ENCODE results near the gene GTF2H4.
A peak's percentile ranks its signal among the peaks of the same experiment; 100 is the strongest.
"Not testable (repeated sequence)": the region's sequence is repeated elsewhere in the genome, so short reads cannot be mapped to it uniquely, and the experiment has no call there.

GTF2H4 gene

GRCh38 chr6:30914854-30915590, 7.0 kb downstream of the GTF2H4 start:
- Mint-ChIP-seq H3K36me3 (peaks cover 29% of the 10 kb centered on the region), H3K4me1 (peaks cover 25% of the 10 kb centered on the region)
- no peak for ATAC-seq (ENCODE audit: low read depth)

GRCh38 chr6:30915591-30915946, 7.6 kb downstream of the GTF2H4 start:
- H3K9me3 Mint-ChIP-seq: no peaks in the 10 kb centered on the region

More at GRCh38 chr6:30914854-30915590, 7.0 kb downstream of the GTF2H4 start:
- no peaks in the 10 kb centered on the region for H3K9me3 Mint-ChIP-seq
- DNase-seq (ENCODE audit: low spot score in 2 of 2): no peak
- peak overlapping the region; percentile 94 for H3K4me3 Mint-ChIP-seq
- H3K27ac Mint-ChIP-seq: peak overlapping the region; percentile 84
- H3K27me3 Mint-ChIP-seq: no peaks in the 10 kb centered on the region

DNA sequence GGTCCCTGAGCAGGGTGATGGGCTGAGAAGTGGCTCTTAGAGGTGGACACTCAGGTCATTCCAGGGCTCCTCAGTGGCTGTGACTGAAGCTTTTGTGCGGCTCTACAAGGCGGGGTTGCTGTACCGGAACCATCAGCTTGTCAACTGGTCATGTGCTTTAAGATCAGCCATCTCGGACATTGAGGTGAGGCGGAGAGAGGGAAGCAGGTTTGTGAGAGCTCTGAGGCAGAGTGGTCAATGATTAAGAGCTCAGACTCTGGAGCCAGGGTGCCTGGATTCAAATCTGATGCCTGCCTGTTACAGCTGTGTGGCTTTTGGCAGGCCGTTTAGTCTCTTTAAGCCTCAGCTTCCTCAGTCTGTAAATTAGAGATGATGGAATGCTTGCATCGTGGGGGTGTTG, 9.0 kb downstream of the GTF2H4 start:
- Mint-ChIP-seq H3K4me3 (no peak overlapping the region), H3K27ac (no peak overlapping the region), H3K36me3 (peaks cover 34% of the 10 kb centered on the region), H3K4me1 (peaks cover 25% of the 10 kb centered on the region), H3K9me3 (no peaks in the 10 kb centered on the region), H3K27me3 (no peaks in the 10 kb centered on the region)
- ATAC-seq (ENCODE audit: low read depth) (no peak), DNase-seq (ENCODE audit: low spot score in 2 of 2) (no peak)

More at GRCh38 chr6:30915591-30915946, 7.6 kb downstream of the GTF2H4 start:
- Mint-ChIP-seq H3K36me3 (peaks cover 34% of the 10 kb centered on the region), H3K27ac (peak overlapping the region; percentile 54), H3K4me3 (peak overlapping the region; percentile 94), H3K4me1 (peaks cover 25% of the 10 kb centered on the region), H3K27me3 (no peaks in the 10 kb centered on the region)
- ATAC-seq (ENCODE audit: low read depth) (no peak), DNase-seq (ENCODE audit: low spot score in 2 of 2) (no peak)

DNA sequence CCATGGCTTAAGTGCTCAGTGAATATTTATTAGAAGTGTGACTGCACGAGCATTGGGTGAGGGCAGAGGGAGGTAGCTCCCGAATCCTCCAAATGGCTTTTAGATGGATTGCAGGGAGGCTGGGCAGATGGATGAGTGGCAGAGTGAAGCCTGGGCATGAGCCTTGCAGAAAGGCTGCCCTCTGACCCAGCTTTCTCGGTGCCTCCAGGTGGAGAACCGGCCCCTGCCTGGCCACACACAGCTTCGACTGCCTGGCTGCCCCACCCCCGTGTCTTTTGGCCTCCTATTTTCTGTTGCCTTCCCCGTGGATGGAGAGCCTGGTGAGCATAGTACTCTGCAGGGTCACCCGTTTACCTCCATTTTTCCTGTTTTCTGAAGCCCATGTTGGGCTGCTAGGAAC, 9.5 kb downstream of the GTF2H4 start:
- Mint-ChIP-seq H3K36me3 (peaks cover 35% of the 10 kb centered on the region), H3K4me1 (peaks cover 29% of the 10 kb centered on the region), H3K4me3 (no peak overlapping the region), H3K27me3 (no peaks in the 10 kb centered on the region), H3K27ac (no peak overlapping the region), H3K9me3 (no peaks in the 10 kb centered on the region)
- no peak for ATAC-seq (ENCODE audit: low read depth)
- no peak for DNase-seq (ENCODE audit: low spot score in 2 of 2)

GRCh38 chr6:30918670-30919069, 10.7 kb downstream of the GTF2H4 start:
- DNase-seq (ENCODE audit: low spot score in 2 of 2): no peak
- no peaks in the 10 kb centered on the region for H3K9me3 Mint-ChIP-seq
- no peaks in the 10 kb centered on the region for H3K27me3 Mint-ChIP-seq
- ATAC-seq (ENCODE audit: low read depth): no peak
- no peak overlapping the region for H3K27ac Mint-ChIP-seq
- peaks cover 44% of the 10 kb centered on the region for H3K36me3 Mint-ChIP-seq
- H3K4me1 Mint-ChIP-seq: peaks cover 29% of the 10 kb centered on the region
- H3K4me3 Mint-ChIP-seq: no peak overlapping the region

- Mint-ChIP-seq H3K27ac (no peak overlapping the region), H3K9me3 (no peaks in the 10 kb centered on the region), H3K36me3 (peaks cover 52% of the 10 kb centered on the region), H3K4me1 (peaks cover 12% of the 10 kb centered on the region), H3K4me3 (no peak overlapping the region), H3K27me3 (no peaks in the 10 kb centered on the region)
- DNase-seq (ENCODE audit: low spot score in 2 of 2): no peak
- ATAC-seq (ENCODE audit: low read depth): no peak
Measured at GRCh38 chr6:30922447-30922852, 14.4 kb downstream of the GTF2H4 start.

- not testable (repeated sequence) for DNase-seq (ENCODE audit: low spot score in 2 of 2); H3K9me3 Mint-ChIP-seq; H3K27ac Mint-ChIP-seq; H3K4me3 Mint-ChIP-seq; H3K27me3 Mint-ChIP-seq; ATAC-seq (ENCODE audit: low read depth); H3K4me1 Mint-ChIP-seq
- peaks cover 47% of the 10 kb centered on the region for H3K36me3 Mint-ChIP-seq
Measured at GRCh38 chr6:30924040-30924627, 16.1 kb downstream of the GTF2H4 start.

GRCh38 chr6:30926644-30927043, 18.6 kb downstream of the GTF2H4 start:
- no peak for ATAC-seq (ENCODE audit: low read depth)
- no peaks in the 10 kb centered on the region for H3K27me3 Mint-ChIP-seq
- peaks cover 4% of the 10 kb centered on the region for H3K9me3 Mint-ChIP-seq
- H3K36me3 Mint-ChIP-seq: peaks cover 33% of the 10 kb centered on the region
- DNase-seq (ENCODE audit: low spot score in 2 of 2): no peak
- peaks cover 4% of the 10 kb centered on the region for H3K4me1 Mint-ChIP-seq
- H3K4me3 Mint-ChIP-seq: no peak overlapping the region
- no peak overlapping the region for H3K27ac Mint-ChIP-seq

GRCh38 chr6:30927080-30927479, 19.1 kb downstream of the GTF2H4 start:
- not testable (repeated sequence) for H3K4me3 Mint-ChIP-seq; H3K4me1 Mint-ChIP-seq; H3K27ac Mint-ChIP-seq; ATAC-seq (ENCODE audit: low read depth); H3K9me3 Mint-ChIP-seq; H3K27me3 Mint-ChIP-seq; DNase-seq (ENCODE audit: low spot score in 2 of 2)
- peaks cover 32% of the 10 kb centered on the region for H3K36me3 Mint-ChIP-seq

GRCh38 chr6:30928677-30929076, 20.7 kb downstream of the GTF2H4 start:
- DNase-seq (ENCODE audit: low spot score in 2 of 2) (no peak), ATAC-seq (ENCODE audit: low read depth) (no peak)
- H3K27me3 Mint-ChIP-seq: no peaks in the 10 kb centered on the region
- no peak overlapping the region for H3K27ac Mint-ChIP-seq
- H3K36me3 Mint-ChIP-seq: peaks cover 19% of the 10 kb centered on the region
- peaks cover 3% of the 10 kb centered on the region for H3K4me1 Mint-ChIP-seq
- H3K4me3 Mint-ChIP-seq: no peak overlapping the region
- H3K9me3 Mint-ChIP-seq: peaks cover 4% of the 10 kb centered on the region

DNA sequence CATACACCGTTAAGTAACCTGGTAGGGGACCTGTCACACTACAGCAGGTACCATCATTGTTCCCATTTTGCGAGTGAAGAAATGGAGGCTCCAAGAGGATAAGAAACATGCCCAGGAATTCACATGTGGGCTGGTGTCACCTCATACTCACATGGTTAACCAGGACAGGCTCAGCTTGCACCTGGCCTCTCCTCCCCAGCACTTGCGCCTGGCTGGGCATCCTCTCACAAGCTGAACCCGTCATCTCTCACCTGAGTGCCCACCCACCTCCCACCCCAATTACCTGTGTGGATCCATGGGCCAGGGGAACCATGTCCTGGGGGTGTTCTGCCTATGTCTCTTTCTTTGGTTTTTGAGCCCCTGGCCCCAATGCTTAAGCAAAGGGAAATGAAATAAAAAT, 22.5 kb downstream of the GTF2H4 start:
- Mint-ChIP-seq H3K9me3 (peaks cover 4% of the 10 kb centered on the region), H3K27ac (no peak overlapping the region), H3K4me1 (peaks cover 3% of the 10 kb centered on the region), H3K27me3 (peaks cover 2% of the 10 kb centered on the region), H3K36me3 (peaks cover 13% of the 10 kb centered on the region), H3K4me3 (no peak overlapping the region)
- DNase-seq (ENCODE audit: low spot score in 2 of 2) (no peak), ATAC-seq (ENCODE audit: low read depth) (no peak)

- peaks cover 3% of the 10 kb centered on the region for H3K4me1 Mint-ChIP-seq
Measured at GRCh38 chr6:30931272-30931671, 23.3 kb downstream of the GTF2H4 start.

GRCh38 chr6:30931969-30932645, 24.1 kb downstream of the GTF2H4 start, which contains the start of gene SFTA2:
SFTA2 (minus strand) TSS chr6:30932170; CDS start chr6:30932096, 74 bp downstream.
- H3K36me3 Mint-ChIP-seq: peaks cover 4% of the 10 kb centered on the region
- no peak for ATAC-seq (ENCODE audit: low read depth)
- no peak within 1 kb of the TSS for H3K4me3 Mint-ChIP-seq

More at GRCh38 chr6:30931272-30931671, 23.3 kb downstream of the GTF2H4 start:
- Mint-ChIP-seq H3K36me3 (peaks cover 10% of the 10 kb centered on the region), H3K4me3 (no peak overlapping the region), H3K9me3 (peaks cover 4% of the 10 kb centered on the region), H3K27ac (no peak overlapping the region), H3K27me3 (peaks cover 2% of the 10 kb centered on the region)
- no peak for ATAC-seq (ENCODE audit: low read depth)
- DNase-seq (ENCODE audit: low spot score in 2 of 2): no peak

DNA sequence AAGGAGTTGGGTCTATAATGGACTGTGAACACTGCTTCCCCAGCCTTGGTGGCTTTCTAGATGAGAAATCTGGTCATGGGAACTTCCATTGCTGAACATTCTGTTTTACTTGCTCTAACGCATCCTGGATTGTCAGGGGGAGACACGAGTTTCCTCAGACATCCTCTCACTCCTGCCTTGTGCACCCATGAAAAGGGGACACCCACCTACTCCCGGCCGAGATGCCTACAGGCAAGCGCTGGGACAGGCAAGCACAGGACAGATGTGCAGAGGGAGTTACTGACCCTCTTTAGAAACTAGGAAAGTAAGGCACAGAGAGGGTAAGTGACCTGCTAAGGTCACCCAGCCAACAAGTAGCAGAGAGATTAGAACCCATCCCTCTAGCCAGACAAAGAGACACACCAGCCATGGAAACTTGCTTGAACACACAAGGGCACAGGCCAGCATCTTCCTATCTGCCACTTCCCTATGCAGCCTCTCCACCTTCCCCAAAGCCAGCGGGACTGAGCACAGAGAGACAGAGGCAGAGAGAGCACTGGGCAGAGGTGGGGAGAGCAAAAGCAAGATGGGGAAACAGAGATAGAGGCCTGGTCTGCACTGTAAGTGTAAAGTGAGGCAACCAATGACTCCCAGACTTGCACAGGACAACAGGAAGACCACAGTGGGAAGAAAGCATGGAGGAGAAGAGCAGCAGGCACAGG, 24.8 kb downstream of the GTF2H4 start:
- Mint-ChIP-seq H3K4me3 (no peak overlapping the region), H3K4me1 (peaks cover 3% of the 10 kb centered on the region), H3K27ac (peak overlapping the region; percentile 5), H3K9me3 (peaks cover 4% of the 10 kb centered on the region), H3K27me3 (peaks cover 10% of the 10 kb centered on the region), H3K36me3 (peaks cover 4% of the 10 kb centered on the region)
- no peak for ATAC-seq (ENCODE audit: low read depth)
- DNase-seq (ENCODE audit: low spot score in 2 of 2): no peak

More at GRCh38 chr6:30931969-30932645, 24.1 kb downstream of the GTF2H4 start, which contains the start of gene SFTA2:
- DNase-seq (ENCODE audit: low spot score in 2 of 2): no peak
- Mint-ChIP-seq H3K27me3 (peaks cover 7% of the 10 kb centered on the region), H3K9me3 (peaks cover 4% of the 10 kb centered on the region), H3K27ac (peak within 1 kb of the TSS; percentile 5), H3K4me1 (peaks cover 3% of the 10 kb centered on the region)
